ENCODE data around the gene BBS10.
"Not testable (repeated sequence)": the region's sequence is repeated elsewhere in the genome, so short reads cannot be mapped to it uniquely, and the experiment has no call there.

BBS10 gene

GRCh38 chr12:76329159-76329558 is 19.1 kb downstream of the BBS10 start:
- DNase-seq, result no peak

- DNase-seq, result not testable (repeated sequence)
Measured at GRCh38 chr12:76319595-76320319, 28.5 kb downstream of the BBS10 start.

- no peak for DNase-seq
Measured at GRCh38 chr12:76318773-76319594, 29.2 kb downstream of the BBS10 start.

- DNase-seq, result no peak
Measured at GRCh38 chr12:76317976-76318375, 30.2 kb downstream of the BBS10 start.

GRCh38 chr12:76316468-76316867 is 31.7 kb downstream of the BBS10 start:
- DNase-seq, result no peak

- DNase-seq, result no peak
Measured at GRCh38 chr12:76313299-76313698, 34.9 kb downstream of the BBS10 start.

GRCh38 chr12:76312315-76312714 is 35.9 kb downstream of the BBS10 start:
- DNase-seq, result no peak

GRCh38 chr12:76311796-76312195 is 36.4 kb downstream of the BBS10 start:
- no peak for DNase-seq

GRCh38 chr12:76310110-76310509 is 38.1 kb downstream of the BBS10 start:
- no peak for DNase-seq

- DNase-seq, result no peak
Measured at GRCh38 chr12:76308866-76309265, 39.3 kb downstream of the BBS10 start.

GRCh38 chr12:76307083-76307482 is 41.1 kb downstream of the BBS10 start:
- DNase-seq, result no peak

GRCh38 chr12:76303989-76304460 is 44.2 kb downstream of the BBS10 start:
- no peak for DNase-seq

- no peak for DNase-seq
Measured at GRCh38 chr12:76303365-76303764, 44.9 kb downstream of the BBS10 start.

GRCh38 chr12:76300297-76300665 is 47.9 kb downstream of the BBS10 start:
- no peak for DNase-seq

- DNase-seq, result no peak
Measured at GRCh38 chr12:76299536-76300296, 48.5 kb downstream of the BBS10 start.

Measured in NCI-H1092 (cell line).